ENCODE measurements around the gene PGAP3.

PGAP3 gene

DNA sequence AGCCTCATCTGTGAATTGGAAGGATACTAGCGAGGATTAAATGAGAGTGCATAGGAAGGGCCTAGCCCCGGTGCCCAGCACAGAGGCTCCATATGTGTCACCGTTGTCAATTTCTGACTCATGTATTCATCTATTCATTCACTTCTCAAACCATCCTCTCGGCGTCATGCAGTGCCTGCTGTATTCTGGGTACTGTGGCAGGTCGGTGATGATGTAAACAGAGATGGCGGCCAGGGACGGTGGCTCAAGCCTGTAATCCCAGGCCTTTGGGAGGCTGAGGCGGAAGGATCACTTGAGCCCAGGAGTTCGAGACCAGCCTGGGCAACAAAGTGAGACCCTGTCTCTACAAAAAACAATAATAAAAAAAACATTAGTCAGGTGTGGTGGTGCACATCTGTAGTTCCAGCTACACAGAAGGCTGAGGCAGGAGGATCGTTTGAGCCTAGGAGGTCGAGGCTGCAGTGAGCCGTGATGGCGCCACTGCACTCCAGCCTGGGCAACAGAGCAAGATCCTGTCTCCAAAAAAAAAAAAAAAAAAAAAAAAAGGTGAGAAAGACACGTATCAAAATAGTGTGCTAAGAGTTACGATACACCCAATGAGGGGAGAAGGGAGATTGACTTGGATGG, 65.4 kb downstream of the PGAP3 start:
- DNase-seq (ENCODE audit: low spot score), result no peak

DNA sequence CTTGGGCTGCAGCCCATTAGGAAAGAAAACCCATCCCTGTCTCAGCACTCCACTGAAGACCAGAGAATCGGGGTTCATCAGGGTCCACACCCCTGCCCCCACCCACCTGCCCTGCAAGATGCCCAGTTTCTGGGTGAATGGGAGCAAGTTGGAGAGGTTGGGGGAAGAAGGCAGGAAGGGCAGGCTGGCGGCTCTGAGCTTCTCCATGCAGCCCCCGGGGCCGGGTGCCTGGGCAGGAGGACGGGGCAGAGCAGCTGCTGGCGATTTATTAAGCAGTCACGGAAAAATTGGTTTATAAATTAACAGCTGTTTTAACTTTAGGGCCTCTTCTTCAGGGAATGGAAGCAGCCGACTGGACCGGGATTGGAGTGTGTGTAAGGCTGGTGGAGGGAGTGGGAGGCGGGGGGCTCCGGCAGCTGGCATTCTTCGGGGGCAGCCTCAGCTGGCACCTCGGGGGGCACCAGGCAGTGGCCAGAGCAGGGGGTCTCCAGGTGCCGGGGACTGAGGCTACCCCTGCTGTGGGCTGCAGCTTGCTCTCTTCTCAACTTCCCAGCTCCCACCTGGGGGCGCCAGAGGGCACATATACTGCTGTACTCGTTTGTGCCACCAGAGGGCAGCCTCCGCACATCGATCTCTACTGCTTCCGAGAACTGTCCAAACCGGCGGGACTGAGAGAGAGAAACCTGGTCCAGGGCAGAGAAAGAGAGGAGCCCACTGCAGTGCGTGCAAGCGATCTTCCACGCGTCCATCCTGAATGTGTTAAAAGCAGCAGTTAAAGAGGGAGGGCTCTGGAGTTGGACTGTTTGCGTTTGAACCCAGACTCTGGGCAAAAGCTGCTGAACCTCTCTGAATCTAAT, 66.1 kb downstream of the PGAP3 start:
- peak; percentile 84 for DNase-seq (ENCODE audit: low spot score)

Data from hematopoietic multipotent progenitor cell treated with erythropoietin and hydrocortisone succinate and interleukin-3 and kit ligand, for 15 days (in vitro differentiated cells).